KBM-7 (cell line): Measurements from ENCODE around the gene MFSD8.

Experiments used
- DNase-seq: peaks from one replicate; pipeline ENCODE4 v3.0.0-alpha.2; 2015
- in situ Hi-C: fragments of 300-500 bp; cut with MboI; formaldehyde crosslinking; loops from 2 replicates; pipeline ENCODE4 v1.14.3; 2020; ENCODE audit warnings: low sequenced_read_pairs, low pct_unique_long_range_greater_than_20kb, mixed read lengths

Gene MFSD8

DNA sequence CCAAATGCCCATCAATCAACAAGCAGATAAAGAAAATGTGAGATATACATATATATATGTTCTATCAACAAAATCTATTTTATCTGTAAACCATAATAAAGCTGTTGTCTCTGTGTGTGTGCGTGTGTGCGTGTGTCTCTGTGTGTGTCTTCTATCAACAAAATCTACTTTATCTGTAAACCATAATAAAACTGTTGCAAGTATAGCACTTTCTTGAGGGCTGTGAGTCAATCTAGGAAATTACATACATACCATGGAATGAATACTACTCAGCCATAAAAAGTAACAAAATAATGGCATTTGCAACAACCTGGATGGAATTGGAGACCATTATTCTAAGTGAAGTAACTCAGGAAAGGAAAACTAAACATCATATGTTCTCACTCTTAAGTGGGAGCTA is 96.8 kb downstream of the MFSD8 start:
- DNase-seq, result no peak
- in situ Hi-C loops, result no loop called here
